Stimulated activated CD8-positive, alpha-beta memory T cell treated with anti-CD3 and anti-CD28 coated beads, Interleukin-4, amount 100 ng/mL, for 4 hours (primary cell): Measurements from ENCODE around the gene COX5B.
A peak's percentile ranks its signal among the peaks of the same experiment; 100 is the strongest.

Experiments
- DNase-seq, 2 donors: peaks; one replicate each; pipeline ENCODE4 v3.0.0-alpha.2; 2020; ENCODE audit warnings: low read depth in 2 of 2, low spot score in 1 of 2

The COX5B gene

GRCh38 chr2:97653874-97654273 is 8.0 kb downstream of the COX5B start:
- DNase-seq, result no peak

- no peak for DNase-seq
Observed at GRCh38 chr2:97654309-97654708, 8.4 kb downstream of the COX5B start.

DNA sequence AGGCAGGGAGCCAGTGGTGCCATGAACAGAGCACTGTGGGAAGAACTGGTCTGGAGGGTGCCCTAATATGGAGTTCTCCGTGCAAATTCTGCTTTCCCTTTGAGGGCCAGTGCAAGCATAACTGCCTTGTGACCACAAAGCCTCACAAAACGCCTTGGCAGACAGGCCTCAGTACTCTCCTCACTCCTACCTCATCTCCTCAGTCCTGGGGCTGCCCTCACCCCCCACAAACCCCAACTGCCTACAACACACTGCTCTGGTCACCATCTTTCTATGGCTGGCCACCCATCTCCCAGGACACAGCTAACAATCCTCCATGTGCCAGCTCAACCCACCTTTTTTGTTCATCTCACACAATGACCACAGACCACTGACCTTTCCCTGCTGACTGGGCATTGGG is 8.9 kb downstream of the COX5B start:
- DNase-seq, result no peak

- DNase-seq, result no peak
Observed at GRCh38 chr2:97656129-97656755, 10.4 kb downstream of the COX5B start.

- no peak for DNase-seq
Observed at GRCh38 chr2:97656905-97657587, 11.2 kb downstream of the COX5B start.

- no peak for DNase-seq
Observed at GRCh38 chr2:97657986-97658690, 12.3 kb downstream of the COX5B start.

DNA sequence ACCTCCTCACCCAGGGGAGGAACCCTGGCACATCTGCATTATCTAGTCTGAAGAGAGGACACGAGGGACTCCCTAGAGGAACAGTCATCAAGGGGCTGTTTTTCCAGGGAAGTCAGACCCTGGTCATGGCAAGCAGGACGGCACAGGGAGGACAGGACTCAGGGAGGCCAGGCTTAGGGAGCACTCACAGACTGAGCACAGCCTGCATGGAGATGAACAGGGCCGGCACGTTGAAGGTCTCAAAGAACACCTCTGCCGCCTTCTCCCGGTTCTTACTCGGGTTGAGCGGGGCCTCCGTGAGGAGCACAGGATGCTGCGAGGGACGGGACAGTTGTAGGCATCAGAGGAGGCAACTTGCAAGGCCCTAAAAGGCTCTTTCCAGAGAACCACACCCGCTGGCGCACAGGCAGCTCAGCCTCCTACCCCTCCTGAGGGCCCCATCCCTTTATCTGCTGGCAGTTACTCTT is 12.9 kb downstream of the COX5B start:
- no peak for DNase-seq

GRCh38 chr2:97659256-97660043 is 13.6 kb downstream of the COX5B start:
- DNase-seq, result no peak

GRCh38 chr2:97660044-97660774 is 14.3 kb downstream of the COX5B start:
- DNase-seq, result no peak

GRCh38 chr2:97660775-97661389 is 15.0 kb downstream of the COX5B start:
- no peak for DNase-seq

DNA sequence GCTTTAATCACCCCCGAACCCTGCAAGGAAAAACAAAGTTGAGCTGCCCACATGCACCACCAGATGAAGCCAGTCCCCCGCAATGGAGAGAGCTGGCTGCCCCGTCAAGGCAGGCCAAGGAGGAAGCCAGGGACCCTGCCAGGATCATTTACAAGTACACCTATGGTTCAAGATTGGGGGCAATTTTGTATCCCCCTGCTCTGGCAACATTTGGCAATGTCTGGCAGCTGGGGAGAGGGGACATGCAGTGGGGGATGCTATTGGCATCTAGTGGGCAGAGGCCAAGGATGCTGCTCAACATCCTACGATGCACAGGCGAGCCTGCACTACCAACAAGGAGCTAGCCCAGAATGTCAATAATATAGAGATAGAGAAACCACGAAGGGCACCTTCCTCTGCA is 16.1 kb downstream of the COX5B start:
- no peak for DNase-seq

DNA sequence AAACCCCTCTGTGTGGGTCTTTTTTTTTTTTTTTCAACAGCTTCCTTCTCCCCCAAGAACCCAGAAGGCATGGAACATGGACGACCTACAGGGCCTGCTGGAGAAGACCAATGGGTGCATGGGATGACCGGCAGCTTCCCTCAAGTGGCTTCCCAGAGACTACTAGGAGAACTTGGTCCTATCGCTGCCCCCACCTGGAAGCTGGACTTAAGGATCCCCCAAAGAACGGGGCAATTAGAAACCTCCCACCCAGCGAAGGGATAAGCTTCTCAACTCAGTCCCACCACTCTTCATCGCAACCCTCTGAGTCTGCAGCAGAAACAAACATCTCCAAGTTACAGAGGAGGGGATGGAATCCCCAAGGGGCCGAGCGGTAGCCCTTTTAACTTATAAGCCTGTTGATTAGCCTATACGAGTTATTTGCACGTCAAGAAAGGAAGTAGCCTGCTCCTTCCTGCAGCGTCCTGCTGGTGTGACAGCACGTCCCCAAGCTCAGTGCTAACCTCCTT is 16.6 kb downstream of the COX5B start:
- DNase-seq, result no peak

DNA sequence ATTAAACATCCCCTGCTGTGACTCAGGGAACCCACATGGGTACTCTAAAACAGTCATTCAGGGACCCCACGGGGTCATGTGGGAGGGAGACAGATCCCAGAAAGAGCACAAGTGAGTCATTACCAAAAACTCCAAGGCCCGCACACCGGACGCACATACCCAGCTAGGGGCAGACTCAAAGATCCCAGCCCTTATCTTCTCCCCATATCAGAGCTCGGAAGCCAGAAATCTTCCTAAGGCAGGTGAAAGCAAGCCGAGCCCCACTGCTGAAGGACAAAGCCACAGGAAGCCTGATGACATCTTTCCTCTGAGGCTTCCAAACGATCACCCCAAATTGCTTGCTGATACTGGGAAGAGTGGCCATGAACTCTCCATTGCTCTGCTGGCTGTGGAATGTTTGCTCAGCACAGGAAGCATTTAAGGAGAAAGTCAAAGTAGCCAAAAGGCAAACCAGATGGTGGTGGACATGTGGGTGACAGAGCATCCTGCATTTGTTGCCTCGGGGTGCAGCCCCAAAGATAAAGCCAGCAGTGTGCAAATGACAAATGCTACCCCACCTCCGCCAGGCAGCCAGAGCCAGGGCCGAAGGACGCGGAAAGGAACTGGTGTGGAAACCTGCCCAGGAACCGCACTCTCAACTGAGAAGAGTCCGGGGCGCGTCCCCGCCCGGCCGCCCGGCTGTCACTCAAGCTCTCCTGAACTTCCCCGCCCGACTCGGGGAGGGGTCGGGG is 17.2 kb downstream of the COX5B start:
- peak; percentile 49 to 68 for DNase-seq

GRCh38 chr2:97663626-97663961 is 17.7 kb downstream of the COX5B start:
- DNase-seq, result no peak

- peak; percentile 94 to 97 for DNase-seq
Observed at GRCh38 chr2:97663962-97664635, 18.2 kb downstream of the COX5B start, which contains the start of gene ACTR1B. ACTR1B (minus strand) TSS chr2:97664044; CDS start chr2:97663890, 154 bp downstream.

GRCh38 chr2:97664636-97664970 is 18.7 kb downstream of the COX5B start:
- DNase-seq, result no peak

- DNase-seq, result no peak
Observed at GRCh38 chr2:97669448-97669847, 23.6 kb downstream of the COX5B start, which contains the start of gene C2orf92. C2orf92 (plus strand) TSS chr2:97669713; CDS start chr2:97669789, 76 bp downstream.

DNA sequence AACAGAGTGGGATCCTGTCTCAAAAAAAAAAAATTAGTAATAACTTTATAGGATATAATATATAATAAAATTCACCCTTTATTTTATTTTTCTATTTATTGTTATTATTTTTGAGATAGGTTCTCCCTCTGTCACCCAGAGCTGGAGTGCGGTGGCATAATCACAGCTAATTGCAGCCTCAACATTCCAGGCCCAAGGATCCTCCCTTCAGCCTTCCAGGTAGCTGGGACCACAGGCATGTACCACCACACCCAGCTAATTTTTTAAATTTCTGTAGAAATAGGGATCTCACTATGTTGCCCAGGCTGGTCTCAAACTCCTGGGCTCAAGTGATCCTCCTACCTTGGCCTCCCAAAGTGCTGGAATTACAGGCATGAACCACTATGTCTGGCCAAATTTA is 24.6 kb downstream of the COX5B start:
- no peak for DNase-seq

DNA sequence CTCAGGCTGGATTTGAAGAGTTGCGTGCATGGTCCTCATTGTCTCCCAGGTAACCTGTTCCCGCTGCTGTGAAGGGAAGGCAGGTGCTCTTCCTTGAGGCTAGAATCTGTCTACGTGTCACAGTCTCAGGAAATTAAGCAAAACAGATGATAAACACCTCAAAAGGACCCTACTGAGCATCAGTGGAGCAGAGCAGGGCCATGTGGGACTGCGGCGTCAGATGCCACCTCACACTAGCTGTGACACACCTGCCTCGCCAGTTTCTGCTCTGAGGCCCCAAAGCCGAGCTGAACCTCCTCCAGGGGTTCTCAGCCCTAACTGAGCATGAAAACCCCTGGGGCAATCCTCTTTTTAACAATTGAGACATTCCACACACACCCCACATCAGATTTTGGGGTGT is 25.7 kb downstream of the COX5B start:
- no peak for DNase-seq
